Measurements from ENCODE around the gene NLRP9.

Gene NLRP9

DNA sequence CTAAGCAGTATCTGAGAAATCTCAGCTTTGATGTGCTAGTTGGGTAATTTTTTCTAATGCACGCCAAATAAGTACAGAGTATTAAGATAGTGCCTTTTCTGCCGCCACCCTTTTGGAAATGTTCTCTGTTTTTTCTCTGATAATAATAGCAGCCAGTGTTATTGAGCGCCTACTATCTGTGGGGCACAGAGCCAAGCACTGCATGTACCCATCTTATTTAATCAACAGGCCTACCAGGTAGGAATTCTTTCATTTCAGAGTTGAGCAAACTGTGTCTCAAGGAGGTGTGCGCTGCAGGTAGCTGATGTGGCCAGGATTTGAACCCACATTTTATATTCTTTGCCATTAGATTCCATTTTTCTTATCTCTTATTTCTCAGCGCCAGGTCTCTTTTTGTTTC, 61.8 kb downstream of the NLRP9 start:
- TF ChIP-seq, protein P1, sequence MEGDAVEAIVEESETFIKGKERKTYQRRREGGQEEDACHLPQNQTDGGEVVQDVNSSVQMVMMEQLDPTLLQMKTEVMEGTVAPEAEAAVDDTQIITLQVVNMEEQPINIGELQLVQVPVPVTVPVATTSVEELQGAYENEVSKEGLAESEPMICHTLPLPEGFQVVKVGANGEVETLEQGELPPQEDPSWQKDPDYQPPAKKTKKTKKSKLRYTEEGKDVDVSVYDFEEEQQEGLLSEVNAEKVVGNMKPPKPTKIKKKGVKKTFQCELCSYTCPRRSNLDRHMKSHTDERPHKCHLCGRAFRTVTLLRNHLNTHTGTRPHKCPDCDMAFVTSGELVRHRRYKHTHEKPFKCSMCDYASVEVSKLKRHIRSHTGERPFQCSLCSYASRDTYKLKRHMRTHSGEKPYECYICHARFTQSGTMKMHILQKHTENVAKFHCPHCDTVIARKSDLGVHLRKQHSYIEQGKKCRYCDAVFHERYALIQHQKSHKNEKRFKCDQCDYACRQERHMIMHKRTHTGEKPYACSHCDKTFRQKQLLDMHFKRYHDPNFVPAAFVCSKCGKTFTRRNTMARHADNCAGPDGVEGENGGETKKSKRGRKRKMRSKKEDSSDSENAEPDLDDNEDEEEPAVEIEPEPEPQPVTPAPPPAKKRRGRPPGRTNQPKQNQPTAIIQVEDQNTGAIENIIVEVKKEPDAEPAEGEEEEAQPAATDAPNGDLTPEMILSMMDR (IDR thresholded peaks at IDR 0.05; ENCODE audit: insufficient read depth, low read length, poor library complexity, severe bottlenecking) = no peak
- TF ChIP-seq EZH2phosphoT487 (conservative IDR thresholded peaks at IDR 0.05; ENCODE audit: low read length) = no peak
- Histone ChIP-seq H3K4me3 (ENCODE audit: insufficient read depth, low read length, poor library complexity, severe bottlenecking) (peak overlapping the region; percentile 68), H4K20me1 (ENCODE audit: low read depth, low read length) (peaks cover 3% of the 10 kb centered on the region), H3K9me3 (ENCODE audit: insufficient read depth, low read length) (no peaks in the 10 kb centered on the region), H3K36me3 (ENCODE audit: low read length) (peaks cover 12% of the 10 kb centered on the region; the same call in 1 of the 2 replicates), H3K27me3 (ENCODE audit: low read length) (no peaks in the 10 kb centered on the region), H3F3A (ENCODE audit: insufficient read depth) (peaks cover 55% of the 10 kb centered on the region), H3K4me2 (ENCODE audit: low read depth, low read length, poor library complexity, severe bottlenecking) (peak overlapping the region; percentile 90), H2AFZ (ENCODE audit: low read depth, low read length, severe bottlenecking) (no peak overlapping the region), H3K79me2 (ENCODE audit: insufficient read depth, low read length) (peaks cover 82% of the 10 kb centered on the region), H3K27ac (ENCODE audit: low read depth, low read length) (peak overlapping the region; percentile 90), H3K9ac (ENCODE audit: low read length) (peak overlapping the region; percentile 82), H3K9me2 (replicated peaks; ENCODE audit: insufficient read depth, low read length) (no peaks in the 10 kb centered on the region)

DNA sequence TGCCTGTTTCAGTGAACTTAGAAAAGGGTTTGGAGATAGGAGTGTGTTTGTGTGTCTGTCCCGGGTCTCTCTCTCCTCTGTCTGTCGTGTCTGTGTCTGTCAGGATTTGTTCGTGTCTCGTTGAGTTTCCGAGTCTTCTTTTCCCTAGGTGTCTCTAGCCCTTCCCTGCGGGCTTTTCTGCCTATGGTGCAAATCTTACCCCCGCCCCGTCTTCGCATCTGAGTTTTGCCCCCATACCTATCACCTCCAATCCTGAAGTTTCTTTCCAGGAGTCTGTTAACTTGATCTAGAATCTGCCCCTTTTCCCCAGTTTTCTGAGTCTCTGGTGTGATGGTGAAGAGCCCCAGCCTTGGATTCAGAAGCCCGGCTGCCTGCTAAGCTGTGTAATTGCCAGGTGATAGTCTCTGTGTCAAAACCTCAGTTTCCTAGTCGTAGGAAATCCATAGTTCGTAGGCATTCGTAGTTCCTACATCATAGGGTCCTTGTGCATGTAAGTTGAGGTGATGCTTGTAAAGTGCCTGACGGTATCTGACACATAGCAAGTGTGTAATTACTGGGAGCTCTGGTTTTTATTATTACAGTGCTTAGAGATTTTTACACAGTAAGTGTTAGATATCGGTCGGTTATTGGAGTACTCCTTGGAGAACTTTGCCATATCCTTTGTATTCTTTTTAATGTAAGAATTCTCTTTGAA, 62.4 kb downstream of the NLRP9 start:
- Histone ChIP-seq H4K20me1 (ENCODE audit: low read depth, low read length) (peaks cover 3% of the 10 kb centered on the region), H3K79me2 (ENCODE audit: insufficient read depth, low read length) (peaks cover 82% of the 10 kb centered on the region), H3K4me3 (ENCODE audit: insufficient read depth, low read length, poor library complexity, severe bottlenecking) (peak overlapping the region; percentile 68), H2AFZ (ENCODE audit: low read depth, low read length, severe bottlenecking) (no peak overlapping the region), H3K36me3 (ENCODE audit: low read length) (peaks cover 12% of the 10 kb centered on the region; the same call in 1 of the 2 replicates), H3K4me2 (ENCODE audit: low read depth, low read length, poor library complexity, severe bottlenecking) (peak overlapping the region; percentile 90), H3K9me2 (replicated peaks; ENCODE audit: insufficient read depth, low read length) (no peaks in the 10 kb centered on the region), H3K27ac (ENCODE audit: low read depth, low read length) (peak overlapping the region; percentile 90), H3K9ac (ENCODE audit: low read length) (peak overlapping the region; percentile 82), H3K9me3 (ENCODE audit: insufficient read depth, low read length) (no peaks in the 10 kb centered on the region), H3F3A (ENCODE audit: insufficient read depth) (peaks cover 54% of the 10 kb centered on the region), H3K27me3 (ENCODE audit: low read length) (no peaks in the 10 kb centered on the region)
- TF ChIP-seq EZH2phosphoT487 (conservative IDR thresholded peaks at IDR 0.05; ENCODE audit: low read length) = no peak
- TF ChIP-seq, protein P1 (IDR thresholded peaks at IDR 0.05; ENCODE audit: insufficient read depth, low read length, poor library complexity, severe bottlenecking) = no peak

DNA sequence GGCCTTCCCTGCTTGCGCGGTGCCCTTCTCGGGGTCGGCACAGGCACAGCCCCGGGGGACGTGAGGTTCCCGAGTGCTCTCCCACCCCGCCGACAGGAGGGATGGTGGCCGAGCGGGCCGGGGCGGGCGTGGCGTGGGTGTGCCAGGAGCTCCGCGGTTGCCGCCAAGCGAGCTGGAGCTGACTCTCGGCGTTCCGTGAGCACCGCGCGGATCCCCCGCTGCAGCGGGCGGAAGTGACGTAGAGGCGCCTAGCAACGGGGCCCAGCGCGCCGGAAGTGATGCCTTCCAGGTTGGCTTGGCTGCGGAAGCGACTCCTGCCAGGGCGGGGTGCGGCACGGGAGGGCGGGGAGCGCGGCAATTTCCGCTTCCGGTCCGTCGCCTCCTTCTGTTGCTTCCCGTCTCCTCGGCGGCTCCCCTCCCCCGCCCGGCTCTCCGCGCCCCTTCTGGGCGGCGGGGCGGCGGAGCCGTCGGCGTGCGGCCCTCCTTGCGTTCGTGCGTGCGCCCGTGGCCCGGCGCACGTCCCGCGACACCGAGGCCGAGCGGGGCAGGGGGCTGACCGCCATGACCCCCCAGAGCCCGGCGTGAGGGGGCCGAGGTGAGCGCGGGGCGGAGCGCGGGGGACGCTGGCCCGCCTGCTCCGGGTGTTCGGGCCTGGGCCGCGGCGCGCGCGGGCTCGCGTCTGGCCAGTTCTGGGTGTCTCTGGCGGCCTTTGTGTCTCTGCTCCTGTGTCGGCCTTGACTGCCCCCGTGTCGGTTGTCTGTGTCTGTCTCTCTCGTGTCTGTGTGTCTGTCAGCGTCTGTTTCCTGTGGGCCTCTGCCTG, 63.2 kb downstream of the NLRP9 start, which contains the start of gene EPN1:
Gene EPN1 (plus strand): TSS at position 386 of the 820 bp plus-strand sequence. CDS start 3,402 bp downstream, outside the sequence.
- no peak within 1 kb of the TSS for H2AFZ ChIP-seq (ENCODE audit: low read depth, low read length, severe bottlenecking)
- H3F3A ChIP-seq (ENCODE audit: insufficient read depth) = peaks cover 54% of the 10 kb centered on the region
- TF ChIP-seq EZH2phosphoT487 (conservative IDR thresholded peaks at IDR 0.05; ENCODE audit: low read length) = no peak
- TF ChIP-seq, protein P1 (IDR thresholded peaks at IDR 0.05; ENCODE audit: insufficient read depth, low read length, poor library complexity, severe bottlenecking) = no peak
- H3K9ac ChIP-seq (ENCODE audit: low read length) = peak within 1 kb of the TSS; percentile 82
- H3K4me2 ChIP-seq (ENCODE audit: low read depth, low read length, poor library complexity, severe bottlenecking) = peak within 1 kb of the TSS; percentile 90
- peaks cover 12% of the 10 kb centered on the region; the same call in 1 of the 2 replicates for H3K36me3 ChIP-seq (ENCODE audit: low read length)
- H3K27ac ChIP-seq (ENCODE audit: low read depth, low read length) = peak within 1 kb of the TSS; percentile 90
- peak within 1 kb of the TSS; percentile 68 for H3K4me3 ChIP-seq (ENCODE audit: insufficient read depth, low read length, poor library complexity, severe bottlenecking)
- no peaks in the 10 kb centered on the region for H3K9me2 ChIP-seq (replicated peaks; ENCODE audit: insufficient read depth, low read length)
- H3K9me3 ChIP-seq (ENCODE audit: insufficient read depth, low read length) = no peaks in the 10 kb centered on the region
- H3K27me3 ChIP-seq (ENCODE audit: low read length) = no peaks in the 10 kb centered on the region
- peaks cover 80% of the 10 kb centered on the region for H3K79me2 ChIP-seq (ENCODE audit: insufficient read depth, low read length)
- H4K20me1 ChIP-seq (ENCODE audit: low read depth, low read length) = peaks cover 8% of the 10 kb centered on the region
